Measurements from ENCODE around the gene HMGCS2. TPM values are rescaled to one million over a fixed set of nuclear protein-coding genes. Genes with fewer than 3 reads are reported as not detected.
A peak's percentile ranks its signal among the peaks of the same experiment; 100 is the strongest.

The HMGCS2 gene
- 1 to 10 TPM in 3 of 6 donors, under 1 TPM in 2, not detected in 1; 0.31 to 5.9 (median 1.2) TPM for total RNA-seq

DNA sequence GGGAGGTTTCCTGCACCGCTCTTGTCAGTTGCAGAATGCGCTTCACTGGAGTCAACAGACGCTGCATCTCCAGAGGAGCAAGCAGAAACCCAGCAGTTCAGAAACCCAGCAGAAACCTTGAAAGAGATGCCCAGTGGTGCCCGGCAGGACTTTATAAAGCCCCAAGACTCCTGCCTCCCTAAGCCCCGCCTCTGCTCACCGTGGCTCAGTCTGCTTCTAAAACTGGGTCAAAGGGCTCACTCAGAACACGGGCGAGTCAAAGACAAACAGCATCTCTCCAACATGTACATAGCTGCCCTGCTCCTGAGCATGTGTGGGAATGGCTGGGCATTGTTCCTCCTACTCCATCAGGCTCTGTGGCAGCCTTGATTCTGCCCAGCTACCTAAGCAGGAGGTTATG is at the start of gene HMGCS2:
TSS of gene HMGCS2 (minus strand) at position 128 of the 400 bp plus-strand sequence. CDS start at position 67, 61 bp downstream.
- Histone ChIP-seq H3K4me3 (no peak within 1 kb of the TSS), H3K4me1 (peaks cover 0 to 16% (median 10%) of the 10 kb centered on the region in 4 donors), H3K9me3 (peaks cover 0 to 4% (median 0%) of the 10 kb centered on the region in 4 donors), H3K27me3 (no peaks in the 10 kb centered on the region), H3K27ac (no peak within 1 kb of the TSS), H3K36me3 (no peaks in the 10 kb centered on the region)
- peak; percentile 33 to 60 for ATAC-seq (ENCODE audit: low FRiP score in 2 of 2)
- TF ChIP-seq POLR2A (IDR thresholded peaks at IDR 0.05) (no peak), POLR2AphosphoS5 (IDR thresholded peaks at IDR 0.05) (no peak), EP300 (IDR thresholded peaks at IDR 0.05) (no peak)
- TF ChIP-seq, protein P1, sequence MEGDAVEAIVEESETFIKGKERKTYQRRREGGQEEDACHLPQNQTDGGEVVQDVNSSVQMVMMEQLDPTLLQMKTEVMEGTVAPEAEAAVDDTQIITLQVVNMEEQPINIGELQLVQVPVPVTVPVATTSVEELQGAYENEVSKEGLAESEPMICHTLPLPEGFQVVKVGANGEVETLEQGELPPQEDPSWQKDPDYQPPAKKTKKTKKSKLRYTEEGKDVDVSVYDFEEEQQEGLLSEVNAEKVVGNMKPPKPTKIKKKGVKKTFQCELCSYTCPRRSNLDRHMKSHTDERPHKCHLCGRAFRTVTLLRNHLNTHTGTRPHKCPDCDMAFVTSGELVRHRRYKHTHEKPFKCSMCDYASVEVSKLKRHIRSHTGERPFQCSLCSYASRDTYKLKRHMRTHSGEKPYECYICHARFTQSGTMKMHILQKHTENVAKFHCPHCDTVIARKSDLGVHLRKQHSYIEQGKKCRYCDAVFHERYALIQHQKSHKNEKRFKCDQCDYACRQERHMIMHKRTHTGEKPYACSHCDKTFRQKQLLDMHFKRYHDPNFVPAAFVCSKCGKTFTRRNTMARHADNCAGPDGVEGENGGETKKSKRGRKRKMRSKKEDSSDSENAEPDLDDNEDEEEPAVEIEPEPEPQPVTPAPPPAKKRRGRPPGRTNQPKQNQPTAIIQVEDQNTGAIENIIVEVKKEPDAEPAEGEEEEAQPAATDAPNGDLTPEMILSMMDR (IDR thresholded peaks at IDR 0.05), result no peak
- WGBS, 2 donors, result 66 to 93% methylated on average over 3 to 8 of the region's 8 CpGs
- peak in 1 of 2 donors; percentile 58 for DNase-seq

DNA sequence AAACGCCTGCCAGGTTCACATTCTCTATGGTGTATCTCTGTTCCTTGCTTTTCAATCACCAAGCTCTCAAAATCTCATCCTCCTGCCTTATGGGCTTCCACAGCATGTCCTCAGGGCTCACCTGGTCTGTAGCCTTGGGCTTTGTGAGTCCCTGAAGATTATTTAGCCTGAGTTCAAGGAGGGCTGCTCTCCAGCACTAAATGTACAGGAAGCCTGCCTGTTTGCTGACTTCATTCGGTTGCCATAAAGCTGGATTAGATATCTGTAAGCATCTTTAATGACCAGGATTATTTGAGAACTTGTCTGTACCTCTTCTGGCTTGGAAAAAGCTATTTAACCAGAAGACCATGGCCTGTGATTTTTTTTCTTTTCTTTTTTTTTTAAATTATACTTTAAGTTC is 49.5 kb upstream of the HMGCS2 start:
- 86 to 90% methylated on average over 2 of the region's 2 CpGs for WGBS, 2 donors
- no peak overlapping the region for H3K27ac ChIP-seq
- ATAC-seq (ENCODE audit: low FRiP score in 2 of 2), result no peak
- no peaks in the 10 kb centered on the region for H3K9me3 ChIP-seq
- no peaks in the 10 kb centered on the region for H3K27me3 ChIP-seq
- no peak for TF ChIP-seq POLR2A (IDR thresholded peaks at IDR 0.05)
- no peak for TF ChIP-seq POLR2AphosphoS5 (IDR thresholded peaks at IDR 0.05)
- TF ChIP-seq, protein P1 (IDR thresholded peaks at IDR 0.05), result no peak
- TF ChIP-seq EP300 (IDR thresholded peaks at IDR 0.05), result no peak
- DNase-seq, result no peak
- no peaks in the 10 kb centered on the region for H3K36me3 ChIP-seq
- no peaks in the 10 kb centered on the region for H3K4me1 ChIP-seq
- H3K4me3 ChIP-seq, result no peak overlapping the region

DNA sequence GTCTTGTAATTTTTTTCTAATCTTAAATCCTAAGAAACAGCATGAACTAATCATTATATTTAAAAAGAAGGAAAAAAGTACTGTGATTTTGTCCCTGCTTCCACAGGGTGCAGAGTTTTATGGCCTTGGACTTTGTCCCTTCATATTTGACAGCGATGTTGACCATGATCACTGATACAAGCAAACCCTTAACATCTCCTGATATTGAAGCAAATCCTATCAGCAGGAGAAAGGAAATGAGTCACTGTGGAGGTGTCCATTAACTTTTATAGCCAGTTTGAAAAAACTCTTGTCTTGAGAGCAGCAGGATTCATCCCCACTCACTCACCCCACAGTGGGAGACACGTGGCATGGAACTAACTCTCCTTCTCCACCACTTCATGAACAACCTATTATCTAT is 47.7 kb upstream of the HMGCS2 start:
- Histone ChIP-seq H3K4me3 (no peak overlapping the region), H3K4me1 (no peaks in the 10 kb centered on the region), H3K27me3 (no peaks in the 10 kb centered on the region), H3K36me3 (no peaks in the 10 kb centered on the region), H3K27ac (no peak overlapping the region), H3K9me3 (no peaks in the 10 kb centered on the region)
- WGBS, 2 donors, result 66 to 80% methylated on average over 2 of the region's 2 CpGs
- ATAC-seq (ENCODE audit: low FRiP score in 2 of 2) (no peak), DNase-seq (no peak)
- no peak for TF ChIP-seq EP300 (IDR thresholded peaks at IDR 0.05)

DNA sequence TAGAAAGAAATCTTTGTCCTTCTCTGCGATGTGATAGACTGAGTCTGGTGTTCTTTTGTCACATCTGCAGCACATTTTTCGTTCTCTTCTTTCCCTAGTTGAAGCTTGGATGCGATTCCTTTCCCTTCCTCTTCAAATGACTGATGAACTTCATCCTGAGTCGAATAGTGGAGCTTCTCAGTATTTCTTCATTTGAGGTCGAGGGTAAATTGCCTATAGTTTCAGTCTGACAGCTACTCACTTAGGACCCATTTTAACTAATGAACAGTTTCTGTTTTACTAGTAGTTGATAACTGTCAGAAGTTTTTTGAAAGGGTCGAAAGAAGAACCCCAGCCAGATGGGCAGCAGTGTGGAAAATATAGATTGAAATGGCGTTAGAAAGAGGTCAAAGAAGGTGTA is 47.2 kb upstream of the HMGCS2 start:
- 68 to 79% methylated on average over 7 of the region's 7 CpGs for WGBS, 2 donors
- no peaks in the 10 kb centered on the region for H3K27me3 ChIP-seq
- TF ChIP-seq EP300 (IDR thresholded peaks at IDR 0.05), result no peak
- TF ChIP-seq, protein P1 (IDR thresholded peaks at IDR 0.05), result no peak
- no peak for DNase-seq
- H3K9me3 ChIP-seq, result no peaks in the 10 kb centered on the region
- H3K4me3 ChIP-seq, result no peak overlapping the region
- no peak for ATAC-seq (ENCODE audit: low FRiP score in 2 of 2)
- no peak overlapping the region for H3K27ac ChIP-seq
- no peaks in the 10 kb centered on the region for H3K36me3 ChIP-seq
- no peaks in the 10 kb centered on the region for H3K4me1 ChIP-seq

DNA sequence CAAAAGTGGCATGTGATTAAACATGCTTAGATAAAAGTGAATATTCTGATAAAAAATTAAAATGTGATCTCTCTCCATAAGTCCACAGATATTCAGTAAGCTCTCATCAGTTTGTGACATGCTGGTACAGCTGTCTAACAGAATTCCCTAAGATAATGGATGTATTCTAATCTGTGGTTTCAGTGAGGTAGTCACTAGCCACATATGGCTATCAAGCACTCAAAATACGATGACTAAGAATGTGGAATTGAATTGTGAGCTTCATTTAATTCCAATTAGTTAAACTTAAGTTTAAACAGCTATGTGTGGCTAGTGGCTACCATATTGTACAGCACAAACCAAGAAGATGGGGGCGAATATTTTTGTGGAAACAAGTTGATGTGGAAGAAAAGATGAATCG is 46.7 kb upstream of the HMGCS2 start:
- Histone ChIP-seq H3K4me3 (no peak overlapping the region), H3K9me3 (no peaks in the 10 kb centered on the region), H3K27me3 (no peaks in the 10 kb centered on the region), H3K4me1 (no peaks in the 10 kb centered on the region), H3K36me3 (no peaks in the 10 kb centered on the region), H3K27ac (no peak overlapping the region)
- WGBS, 2 donors, result 85% methylated on average over 3 of the region's 3 CpGs
- TF ChIP-seq EP300 (IDR thresholded peaks at IDR 0.05), result no peak
- TF ChIP-seq POLR2A (IDR thresholded peaks at IDR 0.05), result no peak
- no peak for DNase-seq
- no peak for ATAC-seq (ENCODE audit: low FRiP score in 2 of 2)

DNA sequence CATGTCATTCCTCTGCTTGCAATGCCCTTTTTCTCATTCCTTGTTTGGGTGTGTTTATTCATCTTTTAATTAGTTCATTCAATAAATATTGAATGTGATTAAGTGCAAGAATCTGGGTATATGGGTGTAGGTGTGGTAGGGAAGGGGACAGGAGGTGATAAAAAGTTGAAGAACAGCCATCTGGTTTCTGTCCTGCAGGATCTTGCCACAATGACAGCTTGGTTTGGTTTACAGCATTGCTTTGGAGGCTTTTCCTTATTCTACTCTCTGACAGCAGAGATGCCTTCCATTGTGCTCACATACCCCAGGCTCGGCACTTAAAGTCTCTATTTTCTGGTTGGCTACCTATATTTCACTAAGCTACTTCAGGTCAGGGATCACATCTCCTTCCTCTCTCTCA is 45.6 kb upstream of the HMGCS2 start:
- DNase-seq (no peak), ATAC-seq (ENCODE audit: low FRiP score in 2 of 2) (no peak)
- WGBS, 2 donors, result 79 to 80% methylated on average over 1 of the region's 1 CpG

More for the DNA sequence above, 45.6 kb upstream of the HMGCS2 start:
- Histone ChIP-seq H3K27me3 (no peaks in the 10 kb centered on the region), H3K36me3 (no peaks in the 10 kb centered on the region), H3K4me1 (no peaks in the 10 kb centered on the region), H3K9me3 (no peaks in the 10 kb centered on the region), H3K4me3 (no peak overlapping the region), H3K27ac (no peak overlapping the region)
- TF ChIP-seq EP300 (IDR thresholded peaks at IDR 0.05) (no peak), POLR2AphosphoS5 (IDR thresholded peaks at IDR 0.05) (no peak), POLR2A (IDR thresholded peaks at IDR 0.05) (no peak)
- TF ChIP-seq, protein P1 (IDR thresholded peaks at IDR 0.05), result no peak

All from upper lobe of left lung (tissue), 6 donors.